ENCODE measurements around the gene MRTO4.

GRCh38 chr1:19289244-19289643 lies 37.6 kb downstream of the MRTO4 start:
- TF ChIP-seq YY1 (IDR thresholded peaks at IDR 0.05; ENCODE audit: low read depth) (no peak), TCF12 (IDR thresholded peaks at IDR 0.05; ENCODE audit: low read depth) (no peak), REST (IDR thresholded peaks at IDR 0.05; ENCODE audit: low read depth) (no peak), EP300 (IDR thresholded peaks at IDR 0.05; ENCODE audit: borderline replicate concordance) (no peak), CREB1 (IDR thresholded peaks at IDR 0.05; ENCODE audit: low read depth) (no peak), TAF1 (IDR thresholded peaks at IDR 0.05; ENCODE audit: low read depth) (no peak), ZBTB7A (IDR thresholded peaks at IDR 0.05; ENCODE audit: low read depth) (no peak), FOXM1 (IDR thresholded peaks at IDR 0.05; ENCODE audit: borderline replicate concordance, low read depth) (no peak), CEBPB (IDR thresholded peaks at IDR 0.05) (no peak), EGR1 (IDR thresholded peaks at IDR 0.05) (no peak)

Data from Ishikawa (cell line).